H1 (cell line): ENCODE measurements around the gene UCP2. TPM values are rescaled to one million over a fixed set of nuclear protein-coding genes. Genes with fewer than 3 reads are reported as not detected.

Experiments
- CTCF ChIA-PET: fragments of 300-600 bp; sonication (Branson Sonifier 250); formaldehyde crosslinking; loops from one replicate; lab custom pipeline; 2021; ENCODE audit not compliant: partially characterized antibody; lab: Charles Lee
- POLR2A ChIA-PET: fragments of 300-600 bp; sonication (Branson Sonifier 250); formaldehyde crosslinking; loops from one replicate; lab custom pipeline; 2021; ENCODE audit warnings: inconsistent platforms; ENCODE audit not compliant: partially characterized antibody; lab: Charles Lee
- DNase-seq, 2 experiments: peaks; one replicate each; pipeline versions ENCODE4 v3.0.0 to v3.0.0-alpha.2; 2010 to 2022; ENCODE audit warnings: low spot score in 2 of 2, low read depth in 1 of 2, mixed read lengths in 1 of 2
- FAIRE-seq: peaks from 2 replicates; lab custom pipeline; 2011; peaks lifted over from hg19 to GRCh38; lab: Jason Lieb, UNC
- H2AFZ ChIP-seq: 2 replicates; pipeline ENCODE4 v1.8.1; 2012; ENCODE audit warnings: low read length, inconsistent platforms
- H2AK5ac ChIP-seq: 2 replicates; pipeline ENCODE4 v1.6.1; 2013; ENCODE audit warnings: low read depth, low read length
- H2BK120ac ChIP-seq: replicated peaks from 2 replicates; pipeline ENCODE3; 2013; ENCODE audit warnings: low read depth, low read length, inconsistent platforms
- H2BK12ac ChIP-seq: 2 replicates; pipeline ENCODE4 v1.6.1; 2013; ENCODE audit warnings: low read depth, low read length
- H2BK15ac ChIP-seq: 2 replicates; pipeline ENCODE4 v1.6.1; 2013; ENCODE audit warnings: low read length
- H2BK20ac ChIP-seq: 2 replicates; pipeline ENCODE4 v1.6.1; 2013; ENCODE audit warnings: low read length
- H2BK5ac ChIP-seq: 2 replicates; pipeline ENCODE4 v1.6.1; 2013; ENCODE audit warnings: low read depth, low read length
- H3K14ac ChIP-seq: 2 replicates; pipeline ENCODE4 v1.6.1; 2013; ENCODE audit warnings: inconsistent platforms; ENCODE audit not compliant: insufficient read length
- H3K18ac ChIP-seq: 2 replicates; pipeline ENCODE4 v1.6.1; 2013; ENCODE audit warnings: low read length; ENCODE audit errors: extremely low read depth
- H3K23ac ChIP-seq: 2 replicates; pipeline ENCODE4 v1.6.1; 2013; ENCODE audit warnings: inconsistent platforms; ENCODE audit not compliant: insufficient read length
- H3K23me2 ChIP-seq: 2 replicates; pipeline ENCODE4 v1.6.1; 2013; ENCODE audit warnings: low read depth, low read length
- H3K27ac ChIP-seq: 2 replicates; pipeline ENCODE4 v1.6.1; 2011; ENCODE audit warnings: low read depth, low read length, inconsistent platforms
- H3K27me3 ChIP-seq, 4 experiments: replicated peaks in 1 of 4; 1 replicate in 1 of 4; 2 replicates in 3 of 4; pipeline versions ENCODE4 v1.6.1 to v1.8.1; 2011 to 2013; ENCODE audit warnings: low read length in 3 of 4, mild to moderate bottlenecking in 3 of 4, inconsistent platforms in 2 of 4, mixed read lengths in 2 of 4, moderate library complexity in 1 of 4; ENCODE audit not compliant: control insufficient read depth in 3 of 4, insufficient read depth in 3 of 4; ENCODE audit errors: extremely low read depth in 1 of 4
- H3K36me3 ChIP-seq, 4 experiments: 2 replicates each; pipeline versions ENCODE4 v1.6.1 to v1.8.1; 2011 to 2013; ENCODE audit warnings: mild to moderate bottlenecking in 4 of 4, low read length in 3 of 4, moderate library complexity in 2 of 4, control low read depth in 1 of 4, inconsistent platforms in 1 of 4; ENCODE audit not compliant: insufficient read depth in 4 of 4, control insufficient read depth in 2 of 4
- H3K4ac ChIP-seq: replicated peaks from 2 replicates; pipeline ENCODE3; 2013; ENCODE audit warnings: low read length, low read depth, mixed read lengths, inconsistent platforms; ENCODE audit not compliant: insufficient read length
- H3K4me1 ChIP-seq, 4 experiments: replicated peaks in 1 of 4; 1 replicate in 1 of 4; 2 replicates in 3 of 4; pipeline versions ENCODE4 v1.6.1 to v1.8.1; 2011 to 2013; ENCODE audit warnings: low read length in 3 of 4, inconsistent platforms in 2 of 4, mixed read lengths in 1 of 4; ENCODE audit not compliant: insufficient read depth in 4 of 4, control insufficient read depth in 3 of 4
- H3K4me2 ChIP-seq, 2 experiments: 2 replicates each; pipeline versions ENCODE4 v1.6.1 to v1.8.1; 2011 to 2013; ENCODE audit warnings: low read depth in 2 of 2, low read length in 2 of 2, control low read depth in 1 of 2, inconsistent platforms in 1 of 2, mild to moderate bottlenecking in 1 of 2; ENCODE audit not compliant: insufficient read depth in 1 of 2
- H3K4me3 ChIP-seq, 4 experiments: fragments of 200-600, 300-600 bp in 1 of 4; sonication (generic), shearing (Covaris generic), sonication (Bioruptor Twin) in 1 of 4; 2 replicates each; pipeline versions ENCODE4 v1.5.1 to v1.8.1; 2011 to 2016; ENCODE audit warnings: low read length in 4 of 4, low read depth in 3 of 4, control low read depth in 2 of 4, inconsistent platforms in 2 of 4, mild to moderate bottlenecking in 2 of 4, mixed read lengths in 1 of 4, moderate library complexity in 1 of 4; ENCODE audit not compliant: insufficient read depth in 2 of 4; ENCODE audit errors: extremely low read depth in 1 of 4
- H3K56ac ChIP-seq: replicated peaks from 2 replicates; pipeline ENCODE3; 2013; ENCODE audit warnings: low read depth, mild to moderate bottlenecking, mixed read lengths, low read length, inconsistent platforms; ENCODE audit not compliant: insufficient read length
- H3K79me1 ChIP-seq: 2 replicates; pipeline ENCODE4 v1.6.1; 2013; ENCODE audit warnings: low read depth, low read length, control low read depth
- H3K79me2 ChIP-seq, 2 experiments: 2 replicates each; pipeline versions ENCODE4 v1.6.1 to v1.8.1; 2012 to 2013; ENCODE audit warnings: low read length in 2 of 2, mild to moderate bottlenecking in 2 of 2, inconsistent platforms in 1 of 2; ENCODE audit not compliant: insufficient read depth in 2 of 2, control insufficient read depth in 1 of 2
- H3K9ac ChIP-seq, 4 experiments: replicated peaks in 1 of 4; 1 replicate in 1 of 4; 2 replicates in 3 of 4; pipeline versions ENCODE4 v1.6.1 to v1.8.1; 2011 to 2013; ENCODE audit warnings: low read depth in 3 of 4, low read length in 3 of 4, control low read depth in 2 of 4, mild to moderate bottlenecking in 2 of 4, moderate library complexity in 2 of 4, inconsistent platforms in 1 of 4; ENCODE audit errors: extremely low read depth in 1 of 4
- H3K9me3 ChIP-seq, 2 experiments: 2 replicates each; pipeline versions ENCODE4 v1.6.1 to v1.8.1; 2012 to 2013; ENCODE audit warnings: mild to moderate bottlenecking in 2 of 2, moderate library complexity in 2 of 2, control low read depth in 1 of 2, inconsistent platforms in 1 of 2, low read depth in 1 of 2, low read length in 1 of 2, mixed read lengths in 1 of 2; ENCODE audit not compliant: insufficient read depth in 2 of 2
- H4K20me1 ChIP-seq, 2 experiments: replicated peaks in 1 of 2; 2 replicates each; pipeline versions ENCODE3 to v1.8.1; 2011 to 2013; ENCODE audit warnings: inconsistent platforms in 2 of 2, low read length in 2 of 2, mild to moderate bottlenecking in 1 of 2; ENCODE audit not compliant: insufficient read depth in 2 of 2, control insufficient read depth in 1 of 2
- H4K5ac ChIP-seq: 2 replicates; pipeline ENCODE4 v1.6.1; 2013; ENCODE audit warnings: low read length, low read depth, mixed read lengths, inconsistent platforms; ENCODE audit not compliant: insufficient read length
- H4K8ac ChIP-seq: 2 replicates; pipeline ENCODE4 v1.8.0; 2013; ENCODE audit warnings: mild to moderate bottlenecking, moderate library complexity, low read length, inconsistent platforms; ENCODE audit not compliant: insufficient read depth; ENCODE audit errors: extremely low read depth
- H4K91ac ChIP-seq: replicated peaks from 2 replicates; pipeline ENCODE3; 2013; ENCODE audit warnings: low read length, mixed read lengths, inconsistent platforms; ENCODE audit not compliant: insufficient read length
- CBX8 ChIP-seq: fragments of 300-800, 300-1000 bp; sonication (generic); IDR thresholded peaks from 2 replicates; pipeline ENCODE4 v1.7.1; 2016; ENCODE audit warnings: low read depth, low read length, borderline replicate concordance
- CHD2 ChIP-seq: IDR thresholded peaks from 2 replicates; pipeline ENCODE4 v1.6.1; 2012; ENCODE audit warnings: low read length, improper control_type of control experiment
- CTBP2 ChIP-seq: IDR thresholded peaks from 2 replicates; pipeline ENCODE4 v1.7.0; 2011; ENCODE audit warnings: borderline replicate concordance, mild to moderate bottlenecking, moderate library complexity, mixed read lengths, low read length; ENCODE audit not compliant: insufficient read depth, insufficient read length
- EGR1 ChIP-seq: IDR thresholded peaks from 2 replicates; pipeline ENCODE4 v1.6.1; 2011; ENCODE audit warnings: low read depth, low read length, borderline replicate concordance
- FOSL1 ChIP-seq: IDR thresholded peaks from 2 replicates; pipeline ENCODE4 v1.6.1; 2011; ENCODE audit warnings: mild to moderate bottlenecking, low read depth, low read length, moderate library complexity; ENCODE audit not compliant: insufficient read depth
- GABPA ChIP-seq: IDR thresholded peaks from 2 replicates; pipeline ENCODE4 v1.6.1; 2011; ENCODE audit warnings: mild to moderate bottlenecking, low read length, moderate library complexity, borderline replicate concordance; ENCODE audit not compliant: insufficient read depth
- MAX ChIP-seq: IDR thresholded peaks from 2 replicates; pipeline ENCODE4 v1.6.1; 2012; ENCODE audit warnings: inconsistent platforms
- POU5F1 ChIP-seq: IDR thresholded peaks from 2 replicates; pipeline ENCODE4 v1.6.1; 2011; ENCODE audit warnings: low read depth, mild to moderate bottlenecking, low read length, moderate library complexity
- RNF2 ChIP-seq: fragments of 200-900, 300-1000 bp; sonication (generic); IDR thresholded peaks from 2 replicates; pipeline ENCODE4 v1.7.1; 2016; ENCODE audit warnings: borderline replicate concordance, low read depth, mild to moderate bottlenecking, antibody characterized with exemption, low read length; ENCODE audit not compliant: poor library complexity, severe bottlenecking; ENCODE audit errors: missing control alignments
- SIX5 ChIP-seq: IDR thresholded peaks from 2 replicates; pipeline ENCODE4 v1.6.1; 2011; ENCODE audit warnings: mild to moderate bottlenecking, low read depth, low read length
- SP2 ChIP-seq: IDR thresholded peaks from 2 replicates; pipeline ENCODE4 v1.6.1; 2012; ENCODE audit warnings: mild to moderate bottlenecking, low read length, inconsistent platforms
- SUZ12 ChIP-seq: fragments of 200-600 bp; sonication (generic); IDR thresholded peaks from 2 replicates; pipeline ENCODE4 v1.6.1; 2012; ENCODE audit warnings: mild to moderate bottlenecking, inconsistent platforms, low read length, moderate library complexity, mixed read lengths
- TEAD4 ChIP-seq: IDR thresholded peaks from 2 replicates; pipeline ENCODE4 v1.6.1; 2012; ENCODE audit warnings: low read depth, low read length, inconsistent platforms, mixed read lengths
- WGBS, 2 experiments: shearing (Covaris generic) in 1 of 2; methylation state at CpG; one replicate each; pipeline versions ENCODE4 v1.1.6 to v1.1.7; 2013 to 2015; ENCODE audit warnings: low lambda C conversion rate in 2 of 2, mixed read lengths in 2 of 2, inconsistent platforms in 1 of 2, low coverage in 1 of 2, missing lambda C conversion rate in 1 of 2; ENCODE audit not compliant: insufficient replicate concordance in 2 of 2, insufficient coverage in 1 of 2, insufficient read length in 1 of 2; ENCODE audit errors: extremely low coverage in 1 of 2, missing lambda C conversion rate in 1 of 2; 5-methylcytosine and 5-hydroxymethylcytosine counted together
- polyA plus RNA-seq, 7 experiments: library from polyadenylated mRNA; depleted of rRNA in 3 of 7; stranded (reverse) in 5 of 7; unstranded in 2 of 7; fragments of >200 nt in 5 of 7; fragments of 200-250 nt in 2 of 7; gene quantifications; 1 replicate in 5 of 7; 2 replicates in 1 of 7; 4 replicates in 1 of 7; pipeline versions ENCODE4 v1.2.1 to v1.2.3, GENCODE V29; 2011 to 2013; ENCODE audit warnings: missing spikeins in 2 of 7, mixed read lengths in 2 of 7
- total RNA-seq: library from RNA; stranded (reverse); fragmentation: NEBNext Ultra II Directional; extraction: Animal tissue kit (Norgen Biotek cat#: 25700); gene quantifications from 2 replicates; pipeline ENCODE4 v1.2.1, GENCODE V29; 2021

UCP2 gene
- total and polyA plus RNA-seq, 2 of the 8 experiments (the other 6 are each of a cell fraction or from before 2014, with no cell fraction given), result 46.2 to 55.2 TPM

DNA sequence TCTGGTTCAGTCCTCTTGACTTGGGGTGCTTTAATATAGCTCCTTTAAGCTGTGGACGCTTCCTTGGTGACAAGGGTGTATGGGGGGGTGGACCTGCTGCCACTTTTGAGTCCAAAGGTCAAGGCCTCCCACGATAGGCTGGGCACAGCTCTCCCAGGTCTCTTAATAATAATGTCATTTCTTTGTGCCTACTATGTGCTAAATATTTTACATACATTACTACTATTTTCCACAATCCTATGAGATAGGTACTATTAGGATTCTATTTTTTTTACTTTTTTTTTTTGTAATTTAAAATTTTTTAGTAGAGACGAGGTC lies 26.5 kb upstream of the UCP2 start:
- Histone ChIP-seq H4K91ac (no peak overlapping the region), H4K20me1 (peaks cover 0 to 3% of the 10 kb centered on the region in 2 experiments), H2BK15ac (no peak overlapping the region), H2BK12ac (no peak overlapping the region), H3K56ac (no peak overlapping the region), H2BK5ac (no peak overlapping the region), H3K18ac (no peak overlapping the region), H3K4me1 (no peaks in the 10 kb centered on the region), H3K36me3 (no peaks in the 10 kb centered on the region), H3K9ac (no peak overlapping the region), H2BK120ac (no peak overlapping the region), H3K14ac (no peak overlapping the region), H4K5ac (no peak overlapping the region), H2AK5ac (no peak overlapping the region), H2BK20ac (no peak overlapping the region), H3K27me3 (no peaks in the 10 kb centered on the region), H3K9me3 (no peaks in the 10 kb centered on the region), H3K23ac (no peak overlapping the region), H3K4me3 (no peak overlapping the region), H3K27ac (no peak overlapping the region), H3K79me1 (no peaks in the 10 kb centered on the region; the same call in 1 of the 2 replicates), H3K23me2 (no peaks in the 10 kb centered on the region), H3K4ac (no peak overlapping the region), H4K8ac (no peak overlapping the region), H3K79me2 (no peaks in the 10 kb centered on the region), H2AFZ (no peak overlapping the region), H3K4me2 (no peak overlapping the region)
- WGBS, 2 experiments, result 82% methylated on average over 3 of the region's 3 CpGs; no CpG with 5 or more reads in 1 of the 2 experiments
- DNase-seq (no peak), FAIRE-seq (no peak)
- POLR2A ChIA-PET, result interaction anchor here (1.1 to 2.6 kb wide), 3 partner anchors 8 to 11 kb away, joined by 3 to 7 read pairs (median 4); no protein-coding TSS in a partner anchor
- CTCF ChIA-PET, result no interaction called here
- TF ChIP-seq SP2, result no peak
- TF ChIP-seq MAX, result no peak
- no peak for TF ChIP-seq SIX5
- no peak for TF ChIP-seq RNF2
- no peak for TF ChIP-seq POU5F1
- TF ChIP-seq GABPA, result no peak
- no peak for TF ChIP-seq EGR1
- TF ChIP-seq SUZ12, result no peak
- no peak for TF ChIP-seq CHD2
- no peak for TF ChIP-seq CTBP2
- no peak for TF ChIP-seq TEAD4
- TF ChIP-seq FOSL1, result no peak
- TF ChIP-seq CBX8, result no peak
